Measurements from ENCODE around the gene USP17L19. TPM values are rescaled to one million over a fixed set of nuclear protein-coding genes. Genes with fewer than 3 reads are reported as not detected.
"Not testable (repeated sequence)": the region's sequence is repeated elsewhere in the genome, so short reads cannot be mapped to it uniquely, and the experiment has no call there.

The USP17L19 gene
- total and polyA plus RNA-seq, 4 experiments from 2014 or later = not detected

DNA sequence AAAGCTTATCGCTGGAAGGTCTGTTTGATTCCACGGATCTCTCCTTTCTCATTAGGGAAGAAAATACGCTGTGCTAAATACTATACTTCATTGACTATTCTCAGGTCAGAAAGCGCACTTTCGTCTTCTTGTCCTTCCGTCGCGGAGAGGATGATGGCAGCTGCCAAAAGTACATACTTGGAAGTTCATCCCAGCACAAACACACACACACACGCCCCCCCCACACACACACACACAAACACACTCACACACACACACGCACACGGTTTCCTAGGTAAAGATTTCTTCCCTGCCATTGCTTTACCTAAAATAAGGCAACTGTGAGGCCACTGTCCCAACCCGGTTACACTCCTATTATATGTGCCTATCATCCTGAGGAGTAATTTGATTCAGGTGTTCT is 14.7 kb upstream of the USP17L19 start:
- intact Hi-C loops (cut with micrococcal nuclease); H3K27ac ChIP-seq (ENCODE audit: low read depth, low read length); H3K4me3 ChIP-seq (ENCODE audit: low read length in 2 of 2); H3K27ac Mint-ChIP-seq; H3K9me3 Mint-ChIP-seq; H3K4me1 ChIP-seq (ENCODE audit: insufficient read depth, low read length); H3K27me3 Mint-ChIP-seq; POLR2A ChIA-PET (ENCODE audit: partially characterized antibody); H3K4me3 Mint-ChIP-seq; H3K36me3 ChIP-seq (ENCODE audit: insufficient read depth, low read length); CTCF ChIA-PET (ENCODE audit: partially characterized antibody); H3K27me3 ChIP-seq (ENCODE audit: insufficient read depth, low read length); H3K36me3 Mint-ChIP-seq; H3K9me3 ChIP-seq (ENCODE audit: control insufficient read depth in 1 of 2, low read length in 2 of 2); H3K4me1 Mint-ChIP-seq: not testable (repeated sequence)
- peak in 1 of 5 donors; percentile 31 for DNase-seq

DNA sequence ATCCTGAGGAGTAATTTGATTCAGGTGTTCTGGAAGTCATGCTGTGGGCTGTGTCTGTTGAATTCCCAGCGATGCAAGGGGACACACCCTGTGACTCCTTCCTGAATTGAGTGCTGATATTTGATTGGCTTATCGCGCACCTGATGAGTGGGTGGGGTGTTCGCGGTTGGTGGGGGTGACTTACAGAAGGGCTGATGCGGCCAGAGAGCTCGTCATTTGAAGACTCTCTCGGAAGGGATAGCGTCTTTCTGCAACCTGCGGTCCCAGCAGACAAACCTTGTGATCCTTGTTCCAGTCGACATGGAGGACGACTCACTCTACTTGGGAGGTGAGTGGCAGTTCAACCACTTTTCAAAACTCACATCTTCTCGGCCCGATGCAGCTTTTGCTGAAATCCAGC is 9.6 kb upstream of the USP17L19 start, which contains the start of gene USP17L17:
USP17L17 (plus strand) TSS at position 301 of the 400 bp plus-strand sequence; CDS start at position 301, 0 bp downstream.
- H3K36me3 Mint-ChIP-seq; H3K36me3 ChIP-seq (ENCODE audit: insufficient read depth, low read length); H3K9me3 Mint-ChIP-seq; H3K4me1 Mint-ChIP-seq; H3K4me3 Mint-ChIP-seq; CTCF ChIA-PET (ENCODE audit: partially characterized antibody); H3K9me3 ChIP-seq (ENCODE audit: control insufficient read depth in 1 of 2, low read length in 2 of 2); H3K27me3 ChIP-seq (ENCODE audit: insufficient read depth, low read length); H3K27me3 Mint-ChIP-seq; H3K27ac Mint-ChIP-seq; H3K4me3 ChIP-seq (ENCODE audit: low read length in 2 of 2); DNase-seq; intact Hi-C loops (cut with micrococcal nuclease); POLR2A ChIA-PET (ENCODE audit: partially characterized antibody); H3K4me1 ChIP-seq (ENCODE audit: insufficient read depth, low read length); H3K27ac ChIP-seq (ENCODE audit: low read depth, low read length): not testable (repeated sequence)

- H3K36me3 Mint-ChIP-seq; H3K4me1 ChIP-seq (ENCODE audit: insufficient read depth, low read length); H3K27me3 ChIP-seq (ENCODE audit: insufficient read depth, low read length); H3K27ac Mint-ChIP-seq; H3K4me3 Mint-ChIP-seq; CTCF ChIA-PET (ENCODE audit: partially characterized antibody); H3K9me3 Mint-ChIP-seq; POLR2A ChIA-PET (ENCODE audit: partially characterized antibody); H3K27me3 Mint-ChIP-seq; H3K4me1 Mint-ChIP-seq; H3K36me3 ChIP-seq (ENCODE audit: insufficient read depth, low read length); H3K27ac ChIP-seq (ENCODE audit: low read depth, low read length); H3K9me3 ChIP-seq (ENCODE audit: control insufficient read depth in 1 of 2, low read length in 2 of 2); H3K4me3 ChIP-seq (ENCODE audit: low read length in 2 of 2); intact Hi-C loops (cut with micrococcal nuclease): not testable (repeated sequence)
- peak in 1 of 5 donors; percentile 10 for DNase-seq
Measured at GRCh38 chr4:9247953-9248680, 5.1 kb upstream of the USP17L19 start, which contains the start of gene USP17L18. Gene USP17L18, plus strand, starts transcription at chr4:9248630. Its CDS starts 0 bp downstream, at chr4:9248630.

- H3K27me3 ChIP-seq (ENCODE audit: insufficient read depth, low read length); H3K27me3 Mint-ChIP-seq; CTCF ChIA-PET (ENCODE audit: partially characterized antibody); H3K9me3 ChIP-seq (ENCODE audit: control insufficient read depth in 1 of 2, low read length in 2 of 2); H3K27ac Mint-ChIP-seq; H3K4me1 ChIP-seq (ENCODE audit: insufficient read depth, low read length); H3K36me3 ChIP-seq (ENCODE audit: insufficient read depth, low read length); intact Hi-C loops (cut with micrococcal nuclease); H3K4me1 Mint-ChIP-seq; POLR2A ChIA-PET (ENCODE audit: partially characterized antibody); H3K27ac ChIP-seq (ENCODE audit: low read depth, low read length); H3K36me3 Mint-ChIP-seq; H3K9me3 Mint-ChIP-seq; DNase-seq; H3K4me3 Mint-ChIP-seq; H3K4me3 ChIP-seq (ENCODE audit: low read length in 2 of 2): not testable (repeated sequence)
Measured at GRCh38 chr4:9257824-9258223, 4.6 kb downstream of the USP17L19 start, which contains the start of gene USP17L20. Gene USP17L20, plus strand, starts transcription at chr4:9258124. Its CDS starts 0 bp downstream, at chr4:9258124.

- H3K27me3 ChIP-seq (ENCODE audit: insufficient read depth, low read length); H3K27ac Mint-ChIP-seq; POLR2A ChIA-PET (ENCODE audit: partially characterized antibody); H3K36me3 ChIP-seq (ENCODE audit: insufficient read depth, low read length); H3K9me3 Mint-ChIP-seq; H3K4me3 Mint-ChIP-seq; H3K4me1 Mint-ChIP-seq; H3K9me3 ChIP-seq (ENCODE audit: control insufficient read depth in 1 of 2, low read length in 2 of 2); H3K4me3 ChIP-seq (ENCODE audit: low read length in 2 of 2); intact Hi-C loops (cut with micrococcal nuclease); H3K27me3 Mint-ChIP-seq; CTCF ChIA-PET (ENCODE audit: partially characterized antibody); DNase-seq; H3K4me1 ChIP-seq (ENCODE audit: insufficient read depth, low read length); H3K27ac ChIP-seq (ENCODE audit: low read depth, low read length); H3K36me3 Mint-ChIP-seq: not testable (repeated sequence)
Measured at GRCh38 chr4:9262572-9262971, 9.4 kb downstream of the USP17L19 start, which contains the start of gene USP17L21. Gene USP17L21, plus strand, starts transcription at chr4:9262872. Its CDS starts 0 bp downstream, at chr4:9262872.

- intact Hi-C loops (cut with micrococcal nuclease) = not testable (repeated sequence)
Measured at GRCh38 chr4:9267319-9267718, 14.1 kb downstream of the USP17L19 start, which contains the start of gene USP17L22. Gene USP17L22, plus strand, starts transcription at chr4:9267619. Its CDS starts 0 bp downstream, at chr4:9267619.

DNA sequence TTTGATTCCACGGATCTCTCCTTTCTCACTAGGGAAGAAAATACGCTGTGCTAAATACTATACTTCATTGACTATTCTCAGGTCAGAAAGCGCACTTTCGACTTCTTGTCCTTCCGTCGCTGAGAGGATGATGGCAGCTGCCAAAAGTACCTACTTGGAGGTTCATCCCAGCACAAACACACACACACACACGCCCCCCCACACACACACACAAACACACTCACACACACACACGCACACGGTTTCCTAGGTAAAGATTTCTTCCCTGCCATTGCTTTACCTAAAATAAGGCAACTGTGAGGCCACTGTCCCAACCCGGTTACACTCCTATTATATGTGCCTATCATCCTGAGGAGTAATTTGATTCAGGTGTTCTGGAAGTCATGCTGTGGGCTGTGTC is 18.5 kb downstream of the USP17L19 start:
- H3K4me1 Mint-ChIP-seq; CTCF ChIA-PET (ENCODE audit: partially characterized antibody); H3K27me3 ChIP-seq (ENCODE audit: insufficient read depth, low read length); H3K36me3 Mint-ChIP-seq; H3K27me3 Mint-ChIP-seq; H3K4me3 ChIP-seq (ENCODE audit: low read length in 2 of 2); POLR2A ChIA-PET (ENCODE audit: partially characterized antibody); H3K4me3 Mint-ChIP-seq; H3K36me3 ChIP-seq (ENCODE audit: insufficient read depth, low read length); H3K9me3 ChIP-seq (ENCODE audit: control insufficient read depth in 1 of 2, low read length in 2 of 2); H3K27ac Mint-ChIP-seq; H3K27ac ChIP-seq (ENCODE audit: low read depth, low read length); H3K4me1 ChIP-seq (ENCODE audit: insufficient read depth, low read length); intact Hi-C loops (cut with micrococcal nuclease); H3K9me3 Mint-ChIP-seq: not testable (repeated sequence)
- peak in 2 of 5 donors; percentile 6 to 41 for DNase-seq

More at GRCh38 chr4:9267319-9267718, 14.1 kb downstream of the USP17L19 start, which contains the start of gene USP17L22:
- H3K4me3 ChIP-seq (ENCODE audit: low read length in 2 of 2); POLR2A ChIA-PET (ENCODE audit: partially characterized antibody); H3K36me3 Mint-ChIP-seq; H3K27ac Mint-ChIP-seq; CTCF ChIA-PET (ENCODE audit: partially characterized antibody); H3K4me3 Mint-ChIP-seq; H3K27ac ChIP-seq (ENCODE audit: low read depth, low read length); H3K9me3 Mint-ChIP-seq; H3K4me1 ChIP-seq (ENCODE audit: insufficient read depth, low read length); H3K27me3 Mint-ChIP-seq; H3K9me3 ChIP-seq (ENCODE audit: control insufficient read depth in 1 of 2, low read length in 2 of 2); H3K4me1 Mint-ChIP-seq; H3K27me3 ChIP-seq (ENCODE audit: insufficient read depth, low read length); H3K36me3 ChIP-seq (ENCODE audit: insufficient read depth, low read length); DNase-seq: not testable (repeated sequence)
